Lung (tissue), 12 donors: ENCODE results near the gene FNIP1. TPM values are rescaled to one million over a fixed set of nuclear protein-coding genes. Genes with fewer than 3 reads are reported as not detected.

ENCODE experiments used
- ATAC-seq: fragments of 200-7000 bp; cut with Tn5 transposase; one replicate; pipeline ENCODE4 v1.9.1; 2020; ENCODE audit warnings: moderate number of reproducible peaks; ENCODE audit not compliant: insufficient read depth, low FRiP score
- DNase-seq, 3 donors: peaks; one replicate each; pipeline ENCODE4 v3.0.0-alpha.2; 2013 to 2017
- H3K27ac ChIP-seq, 2 donors: one replicate each; pipeline ENCODE4 v1.5.1; 2013; ENCODE audit warnings: mild to moderate bottlenecking in 2 of 2, moderate library complexity in 2 of 2, control low read depth in 1 of 2, inconsistent platforms in 1 of 2, low read depth in 1 of 2, low read length in 1 of 2
- H3K27me3 ChIP-seq, 3 donors: one replicate each; pipeline ENCODE4 v1.5.1; 2013; ENCODE audit warnings: low read length in 2 of 3; ENCODE audit not compliant: control insufficient read depth in 3 of 3, insufficient read depth in 3 of 3
- H3K36me3 ChIP-seq, 4 donors: one replicate each; pipeline ENCODE4 v1.5.1; 2013; ENCODE audit warnings: low read length in 4 of 4, mild to moderate bottlenecking in 1 of 4, moderate library complexity in 1 of 4; ENCODE audit not compliant: control insufficient read depth in 4 of 4, insufficient read depth in 4 of 4
- H3K4me1 ChIP-seq, 5 donors: one replicate each; pipeline ENCODE4 v1.5.1; 2013; ENCODE audit warnings: low read length in 5 of 5, mild to moderate bottlenecking in 2 of 5, moderate library complexity in 1 of 5; ENCODE audit not compliant: control insufficient read depth in 5 of 5, insufficient read depth in 5 of 5
- H3K4me3 ChIP-seq: one replicate; pipeline ENCODE4 v1.5.1; 2013; ENCODE audit warnings: mild to moderate bottlenecking, control low read depth, moderate library complexity
- H3K9ac ChIP-seq, 2 donors: one replicate each; pipeline ENCODE4 v1.5.1; 2013; ENCODE audit warnings: low read length in 2 of 2, control low read depth in 1 of 2; ENCODE audit not compliant: insufficient read depth in 1 of 2
- H3K9me3 ChIP-seq, 4 donors: one replicate each; pipeline ENCODE4 v1.5.1; 2013; ENCODE audit warnings: low read length in 3 of 4, mild to moderate bottlenecking in 1 of 4, moderate library complexity in 1 of 4; ENCODE audit not compliant: control insufficient read depth in 4 of 4, insufficient read depth in 3 of 4
- CTCF ChIP-seq: IDR thresholded peaks from 2 replicates; pipeline ENCODE4 v1.5.1; 2012; ENCODE audit warnings: mild to moderate bottlenecking; ENCODE audit errors: control extremely low read depth, extremely low read depth
- WGBS, 2 donors: extraction: QIAGEN DNeasy Blood & Tissue Kit; methylation state at CpG; one replicate each; pipeline ENCODE4 v1.1.7; 2013; 5-methylcytosine and 5-hydroxymethylcytosine counted together
- polyA plus RNA-seq, 2 donors: library from polyadenylated mRNA; stranded (reverse); fragments of 200-250 nt; gene quantifications; one replicate each; pipeline ENCODE4 v1.2.1, GENCODE V29; 2013
- total RNA-seq, 2 donors: library from RNA; depleted of rRNA in 1 of 2; stranded (reverse); fragments of >200 nt in 1 of 2; gene quantifications; one replicate each; pipeline ENCODE4 v1.2.1, GENCODE V29; 2014 to 2021
- donor health status: control.
- donor health status: control.
- donor health status: Bipolar disorder and iron deficiency.
- donor health status: healthy.
- donor health status: DM: yes; HTN: yes; CAD: no.

FNIP1 gene
- total and polyA plus RNA-seq, 4 donors: 5.0 to 98.3 (median 22.6) TPM

- no peaks in the 10 kb centered on the region for H3K9me3 ChIP-seq
- peak overlapping the region; percentile 94 to 100 for H3K9ac ChIP-seq
- peaks cover 0 to 3% (median 0%) of the 10 kb centered on the region in 4 donors for H3K36me3 ChIP-seq
- whole genome bisulfite sequencing, 2 donors: 3 to 5% methylated on average over 24 of the region's 24 CpGs
- H3K4me1 ChIP-seq: peaks cover under 1 to 20% (median 4%) of the 10 kb centered on the region in 5 donors
- no peaks in the 10 kb centered on the region for H3K27me3 ChIP-seq
- no peak for TF ChIP-seq CTCF
- H3K27ac ChIP-seq: peak overlapping the region; percentile 99 to 100
- ATAC-seq (peak; percentile 0), DNase-seq (peak in 1 of 3 donors; percentile 71)
- H3K4me3 ChIP-seq: peak overlapping the region; percentile 46
Measured at GRCh38 chr5:131635684-131636572, 160.9 kb downstream of the FNIP1 start.

GRCh38 chr5:131634996-131635683 is 161.7 kb downstream of the FNIP1 start, which contains the start of gene RAPGEF6:
Gene RAPGEF6, minus strand, starts transcription at chr5:131635229. Its CDS starts 199 bp downstream, at chr5:131635030.
- 0% methylated on average over 55 of the region's 55 CpGs for WGBS, 2 donors

GRCh38 chr5:131634666-131634995 is 162.2 kb downstream of the FNIP1 start:
- DNase-seq: peak in 2 of 3 donors; percentile 58 to 64
- Histone ChIP-seq H3K27me3 (no peaks in the 10 kb centered on the region), H3K4me3 (peak overlapping the region; percentile 86), H3K9ac (peak overlapping the region; percentile 86 to 94), H3K9me3 (no peaks in the 10 kb centered on the region), H3K36me3 (peaks cover 0 to 3% (median 0%) of the 10 kb centered on the region in 4 donors), H3K27ac (peak overlapping the region; percentile 85 to 99), H3K4me1 (peaks cover 3 to 20% (median 4%) of the 10 kb centered on the region in 5 donors)
- TF ChIP-seq CTCF: no peak
- 0 to 1% methylated on average over 21 of the region's 21 CpGs for WGBS, 2 donors
- peak; percentile 32 for ATAC-seq

More at GRCh38 chr5:131634996-131635683, 161.7 kb downstream of the FNIP1 start, which contains the start of gene RAPGEF6:
- peak; percentile 95 for ATAC-seq
- Histone ChIP-seq H3K4me3 (peak within 1 kb of the TSS; percentile 86), H3K36me3 (peaks cover 0 to 3% (median 0%) of the 10 kb centered on the region in 4 donors), H3K9ac (peak within 1 kb of the TSS; percentile 94 to 100), H3K27me3 (no peaks in the 10 kb centered on the region), H3K27ac (peak within 1 kb of the TSS; percentile 99 to 100), H3K9me3 (no peaks in the 10 kb centered on the region), H3K4me1 (peaks cover 2 to 20% (median 4%) of the 10 kb centered on the region in 5 donors)
- no peak for TF ChIP-seq CTCF
- peak; percentile 99 to 100 (median 100) for DNase-seq
